HepG2 (cell line): ENCODE measurements around the gene SYVN1. TPM values are rescaled to one million over a fixed set of nuclear protein-coding genes. Genes with fewer than 3 reads are reported as not detected.

Source experiments
- ATAC-seq: fragments of 200-7000 bp; cut with Tn5 transposase; 3 replicates; pipeline ENCODE4 v1.9.1; 2020; ENCODE audit warnings: mild to moderate bottlenecking, moderate library complexity
- BruUV-seq: library from RNA; stranded (reverse); fragments of 400-500 nt; replicated peaks from 2 replicates; lab custom pipeline; 2021; lab: Mats Ljungman, UMichigan
- CTCF ChIA-PET: fragments of 300-600 bp; formaldehyde crosslinking; extraction: SDS; loops from one replicate; lab custom pipeline; 2021; ENCODE audit warnings: low total read pairs, inconsistent platforms, low intra/inter-chr PET ratio; lab: Yijun Ruan, JAX
- POLR2A ChIA-PET: fragments of 350-600 bp; sonication (Branson Sonifier 250); formaldehyde crosslinking; loops from one replicate; lab custom pipeline; 2020; ENCODE audit warnings: antibody characterized with exemption, inconsistent platforms; lab: Yijun Ruan, JAX
- DNase-seq: peaks from one replicate; pipeline ENCODE4 v3.0.0-alpha.2; 2015; ENCODE audit warnings: low spot score
- FAIRE-seq: peaks from 3 replicates; lab custom pipeline; 2011; peaks lifted over from hg19 to GRCh38; lab: Jason Lieb, UNC
- H2AFZ ChIP-seq: one replicate; pipeline ENCODE4 v1.6.1; 2011; ENCODE audit warnings: low read length, inconsistent platforms
- H3K27ac ChIP-seq: fragments of 300-600 bp; 3 replicates; pipeline ENCODE4 v1.8.0; 2011; ENCODE audit warnings: mixed run types, mild to moderate bottlenecking, mixed read lengths, low read length, inconsistent platforms; ENCODE audit not compliant: insufficient read depth; ENCODE audit errors: extremely low read length
- H3K27me3 ChIP-seq, 2 experiments: fragments of 200-600 bp in 1 of 2; 2 replicates in 1 of 2; 3 replicates in 1 of 2; pipeline versions ENCODE4 v1.6.0 to v1.8.0; 2011; ENCODE audit warnings: low read length in 2 of 2, mild to moderate bottlenecking in 2 of 2, moderate library complexity in 2 of 2, inconsistent platforms in 1 of 2; ENCODE audit not compliant: insufficient read depth in 2 of 2, control insufficient read depth in 1 of 2
- H3K36me3 ChIP-seq, 2 experiments: fragments of 200-600 bp in 1 of 2; replicated peaks in 1 of 2; 2 replicates in 1 of 2; 3 replicates in 1 of 2; pipeline versions ENCODE4 v1.5.1 to v1.8.0; 2011; ENCODE audit warnings: low read length in 2 of 2, inconsistent platforms in 1 of 2; ENCODE audit not compliant: insufficient read depth in 2 of 2, control insufficient read depth in 1 of 2
- H3K4me1 ChIP-seq: 2 replicates; pipeline ENCODE4 v1.5.1; 2012; ENCODE audit warnings: low read length, inconsistent platforms; ENCODE audit not compliant: insufficient read depth
- H3K4me2 ChIP-seq: 2 replicates; pipeline ENCODE4 v1.6.0; 2011; ENCODE audit warnings: low read depth, low read length, inconsistent platforms
- H3K4me3 ChIP-seq, 3 experiments: fragments of 200-600 bp in 1 of 3; sonication (generic), shearing (Covaris generic) in 1 of 3; replicated peaks in 1 of 3; 2 replicates each; pipeline ENCODE4 v1.5.1; 2011 to 2016; ENCODE audit warnings: low read length in 3 of 3, inconsistent platforms in 2 of 3, low read depth in 2 of 3, mild to moderate bottlenecking in 2 of 3, control low read depth in 1 of 3, mixed read lengths in 1 of 3; ENCODE audit not compliant: insufficient read depth in 1 of 3
- H3K79me2 ChIP-seq: one replicate; pipeline ENCODE4 v1.6.1; 2011; ENCODE audit warnings: low read length, inconsistent platforms; ENCODE audit not compliant: insufficient read depth
- H3K9ac ChIP-seq: 2 replicates; pipeline ENCODE4 v1.6.0; 2011; ENCODE audit warnings: mild to moderate bottlenecking, low read depth, low read length, inconsistent platforms; ENCODE audit not compliant: insufficient read depth
- H3K9me3 ChIP-seq: 2 replicates; pipeline ENCODE4 v1.5.1; 2012; ENCODE audit warnings: mild to moderate bottlenecking, low read length
- H4K20me1 ChIP-seq: 2 replicates; pipeline ENCODE4 v1.6.0; 2011; ENCODE audit warnings: inconsistent platforms, mild to moderate bottlenecking, low read length, moderate library complexity; ENCODE audit not compliant: insufficient read depth
- FIP1L1 ChIP-seq: fragments of 200-400 bp; formaldehyde crosslinking; IDR thresholded peaks from 2 replicates; pipeline ENCODE4 v1.6.1; 2018; ENCODE audit warnings: low read depth, mild to moderate bottlenecking, low read length, moderate library complexity, borderline replicate concordance; ENCODE audit not compliant: insufficient read depth
- KLF12 ChIP-seq: sonication (generic); formaldehyde crosslinking; IDR thresholded peaks from 2 replicates; pipeline ENCODE4 v1.4.0; 2020; ENCODE audit warnings: missing genetic modification reagents, borderline replicate concordance
- POLR2A ChIP-seq, 2 experiments: IDR thresholded peaks; 2 replicates each; pipeline ENCODE4 v1.6.1; 2011; ENCODE audit warnings: low read depth in 2 of 2, low read length in 2 of 2, mild to moderate bottlenecking in 1 of 2, moderate library complexity in 1 of 2; ENCODE audit not compliant: insufficient read depth in 1 of 2
- SALL2 ChIP-seq: sonication (generic); formaldehyde crosslinking; IDR thresholded peaks from 2 replicates; pipeline ENCODE4 v1.8.1; 2023; ENCODE audit warnings: mild to moderate bottlenecking, missing genetic modification reagents, inconsistent platforms
- SAP130 ChIP-seq: IDR thresholded peaks from 2 replicates; pipeline ENCODE4 v1.6.1; 2016; ENCODE audit warnings: low read depth
- ZNF550 ChIP-seq: sonication (generic); formaldehyde crosslinking; IDR thresholded peaks from 2 replicates; pipeline ENCODE4 v1.4.0; 2020; ENCODE audit warnings: mild to moderate bottlenecking, missing genetic modification reagents, borderline replicate concordance
- ZNF678 ChIP-seq: sonication (generic); formaldehyde crosslinking; IDR thresholded peaks from 2 replicates; pipeline ENCODE4 v1.4.0; 2020; ENCODE audit warnings: mild to moderate bottlenecking, missing genetic modification reagents
- ZNF839 ChIP-seq: sonication (generic); formaldehyde crosslinking; IDR thresholded peaks from 2 replicates; pipeline ENCODE4 v1.4.0; 2020; ENCODE audit warnings: missing genetic modification reagents, mild to moderate bottlenecking, borderline replicate concordance
- WGBS: methylation state at CpG from one replicate; pipeline ENCODE4 v1.1.6; 2017; ENCODE audit warnings: low lambda C conversion rate; 5-methylcytosine and 5-hydroxymethylcytosine counted together
- in situ Hi-C: cut with HindIII; loops from 2 replicates; pipeline ENCODE4 v1.10.0; 2017; ENCODE audit warnings: low pct_unique_long_range_greater_than_20kb; ENCODE audit not compliant: extremely low pct_ligation_motif_present
- intact Hi-C: fragments of 100-400 bp; cut with micrococcal nuclease; formaldehyde crosslinking; loops from one replicate; pipeline ENCODE4 v1.10.0; 2022; ENCODE audit not compliant: unreplicated experiment
- polyA plus RNA-seq, 8 experiments: library from polyadenylated mRNA; depleted of rRNA in 3 of 8; stranded (reverse) in 7 of 8; unstranded in 1 of 8; fragments of >200 nt; fragmentation: Illumina TruSeq in 4 of 8; extraction: Trizol in 4 of 8; gene quantifications; 2 replicates each; pipeline versions ENCODE4 v1.2.1 to v1.2.3, GENCODE V29; 2011 to 2016; ENCODE audit warnings: low read depth in 4 of 8, missing spikeins in 1 of 8, mixed read lengths in 1 of 8; ENCODE audit not compliant: insufficient read depth in 1 of 8
- total RNA-seq, 5 experiments: library from RNA; depleted of rRNA; stranded (reverse); fragments of >200 nt; fragmentation: Illumina TruSeq; extraction: Trizol; gene quantifications; 2 replicates each; pipeline ENCODE4 v1.2.3, GENCODE V29; 2016; ENCODE audit warnings: low read depth in 1 of 5

SYVN1 gene
- total and polyA plus RNA-seq, 2 of the 13 experiments (the other 11 are each of a cell fraction or from before 2014, with no cell fraction given) = 10.3 to 22.5 TPM

DNA sequence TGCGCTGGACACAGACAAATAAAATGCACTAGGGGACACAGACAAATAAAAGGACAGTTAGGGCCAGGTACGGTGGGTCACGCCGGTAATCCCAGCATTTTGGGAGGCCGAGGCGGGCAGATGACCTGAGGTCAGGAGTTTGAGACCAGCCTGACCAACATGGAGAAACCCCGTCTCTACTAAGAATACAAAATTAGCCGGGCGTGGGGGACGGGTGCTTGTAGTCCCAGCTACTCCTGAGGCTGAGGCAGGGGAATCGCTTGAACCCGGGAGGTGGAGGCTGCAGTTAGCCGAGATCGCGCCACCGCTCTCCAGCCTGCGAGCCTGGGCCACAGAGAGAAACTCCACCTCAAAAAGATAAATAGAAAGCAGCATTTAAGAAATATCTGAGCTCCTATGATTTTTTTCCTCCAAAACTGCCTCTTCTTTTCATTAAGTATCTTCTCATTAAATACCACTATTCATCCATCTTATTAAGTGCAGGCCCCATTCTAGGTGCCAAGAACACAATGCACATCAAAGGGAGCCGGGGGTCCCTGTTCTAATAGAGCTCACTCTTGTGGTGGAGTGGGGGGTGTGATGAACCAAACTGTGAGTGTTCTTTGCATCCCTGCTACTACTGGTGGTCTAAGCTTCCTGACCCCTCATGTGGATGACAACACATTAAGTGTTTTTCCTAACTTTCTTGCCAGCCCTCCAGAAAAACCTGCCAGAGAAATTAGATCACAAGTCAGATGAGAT, 16.1 kb downstream of the SYVN1 start:
- intact Hi-C loops = no loop called here
- H3K27me3 ChIP-seq = no peaks in the 10 kb centered on the region; a peak in 1 of 5 replicates
- no peak overlapping the region for H3K27ac ChIP-seq
- no peak for FAIRE-seq
- no peak overlapping the region for H2AFZ ChIP-seq
- in situ Hi-C loops = no loop called here
- H3K4me1 ChIP-seq = peaks cover 46% of the 10 kb centered on the region
- DNase-seq = no peak
- CTCF ChIA-PET = interaction anchor here (1.4 to 1.5 kb wide), 2 partner anchors 62 to 104 kb away, joined by 5 to 11 read pairs; partner anchors contain the start of genes ARL2 and CAPN1
- H3K4me3 ChIP-seq = no peak overlapping the region
- no peak overlapping the region for H3K9ac ChIP-seq
- H4K20me1 ChIP-seq = no peaks in the 10 kb centered on the region
- no peaks in the 10 kb centered on the region for H3K9me3 ChIP-seq
- peak in 1 of 2 experiments; percentile 12; a peak in 1 of 4 replicates for TF ChIP-seq POLR2A (IDR thresholded peaks at IDR 0.05; ENCODE audit: insufficient read depth in 1 of 2, low read depth in 2 of 2, low read length in 2 of 2)
- TF ChIP-seq FIP1L1 = no peak
- 0 out of 2 replicates have a peak, but pooled peaks have one; percentile 11 for TF ChIP-seq ZNF839
- TF ChIP-seq KLF12 (CRISPR knock-in tag) = 0 out of 2 replicates have a peak, but pooled peaks have one; percentile 1
- 0 out of 2 replicates have a peak, but pooled peaks have one; percentile 1 for TF ChIP-seq ZNF678 (CRISPR knock-in tag)
- TF ChIP-seq SAP130 (CRISPR knock-in tag) = no peak
- 0 out of 2 replicates have a peak, but pooled peaks have one; percentile 7 for TF ChIP-seq SALL2 (CRISPR knock-in tag)
- TF ChIP-seq ZNF550 (CRISPR knock-in tag) = 0 out of 2 replicates have a peak, but pooled peaks have one; percentile 35
- no peak for ATAC-seq
- peaks cover 32% of the 10 kb centered on the region for H3K79me2 ChIP-seq
- POLR2A ChIA-PET = interaction anchor here (1.0 to 4.1 kb wide), 11 partner anchors 8 to 339 kb away, joined by 3 to 23 read pairs (median 3); partner anchors contain the start of genes CAPN1, GPHA2, SAC3D1 and SNX15
- H3K4me2 ChIP-seq = peak overlapping the region; percentile 14; the same call in 1 of the 2 replicates
- H3K36me3 ChIP-seq = peaks cover 7 to 22% of the 10 kb centered on the region in 2 experiments; a peak in 4 of 5 replicates
- BruUV-seq = no TSS peak
- 93% methylated on average over 17 of the region's 18 CpGs for WGBS
